Stimulated activated CD4-positive, alpha-beta T cell treated with anti-CD3 and anti-CD28 coated beads, Interleukin-4, amount 100 ng/mL, for 1 hour (primary cell): ENCODE data around the gene CHD5.
A peak's percentile ranks its signal among the peaks of the same experiment; 100 is the strongest.

ENCODE experiments used
- DNase-seq: peaks from one replicate; pipeline ENCODE4 v3.0.0-alpha.2; 2020

Gene CHD5

DNA sequence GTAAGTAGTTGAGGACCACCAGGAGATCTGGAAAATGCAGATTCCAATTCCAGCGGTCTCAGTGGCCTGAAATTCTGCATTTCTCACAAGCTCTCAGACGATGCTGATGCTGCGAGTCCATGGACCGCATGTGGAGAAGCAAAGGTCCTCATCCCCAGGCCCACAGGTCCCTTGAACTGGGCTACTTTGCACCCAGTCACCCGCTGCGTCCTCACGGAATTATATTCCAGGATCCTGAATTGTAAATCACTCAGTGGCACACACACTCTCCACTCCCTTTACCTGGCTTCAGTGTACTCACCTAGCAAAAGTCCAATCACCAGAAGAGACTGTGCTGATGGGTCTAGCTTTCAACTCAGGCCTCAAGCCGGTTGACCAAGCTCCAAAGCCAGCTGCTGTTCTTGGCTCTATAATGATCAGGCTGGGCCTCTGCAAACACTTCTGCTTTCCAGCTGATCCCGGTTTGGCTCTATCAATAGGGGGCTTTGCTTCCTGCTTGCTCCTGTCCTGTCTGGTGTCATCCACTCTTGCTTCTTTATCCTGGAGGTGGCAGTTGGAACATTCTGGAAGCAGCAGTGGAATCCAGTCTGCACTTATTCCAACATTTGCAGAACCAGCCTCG is 20.2 kb upstream of the CHD5 start:
- DNase-seq = no peak

- peak; percentile 97 for DNase-seq
Observed at GRCh38 chr1:6199298-6200187, 19.4 kb upstream of the CHD5 start, which contains the start of gene RPL22. Gene RPL22, minus strand, starts transcription at chr1:6199595. Its CDS starts 22 bp downstream, at chr1:6199573.

- no peak for DNase-seq
Observed at GRCh38 chr1:6198646-6199297, 18.7 kb upstream of the CHD5 start.

DNA sequence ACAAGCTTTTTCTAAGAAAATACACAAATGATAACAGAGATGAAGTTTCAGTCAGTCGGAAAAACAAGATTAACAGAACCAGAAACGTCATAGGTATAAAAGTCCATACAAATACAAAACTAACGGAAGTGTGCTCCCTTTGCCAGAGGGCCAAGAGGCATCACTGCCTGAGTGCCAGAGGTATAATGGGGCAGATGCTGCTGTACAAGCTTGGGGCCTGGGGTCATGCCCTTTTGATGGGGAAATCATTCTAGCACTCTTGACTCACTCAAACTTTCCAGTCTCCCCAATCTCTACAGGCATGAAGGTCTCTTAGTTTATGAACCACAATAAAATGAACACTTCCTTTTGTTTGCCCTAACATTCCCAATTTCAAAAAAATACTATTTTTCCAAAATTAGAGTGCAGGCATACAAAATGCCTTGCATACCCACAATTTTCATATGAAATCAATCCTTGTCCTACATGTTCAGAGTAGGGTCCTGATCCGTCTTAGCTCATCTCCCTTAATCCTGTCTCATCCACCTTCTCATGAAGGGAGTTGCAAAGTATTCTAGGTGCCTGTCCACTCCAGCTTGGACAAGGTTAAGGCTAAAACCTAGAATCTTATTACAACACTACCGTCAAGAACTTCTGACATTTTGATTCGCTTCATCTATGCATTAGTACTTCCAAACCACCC is 17.8 kb upstream of the CHD5 start:
- DNase-seq = no peak

DNA sequence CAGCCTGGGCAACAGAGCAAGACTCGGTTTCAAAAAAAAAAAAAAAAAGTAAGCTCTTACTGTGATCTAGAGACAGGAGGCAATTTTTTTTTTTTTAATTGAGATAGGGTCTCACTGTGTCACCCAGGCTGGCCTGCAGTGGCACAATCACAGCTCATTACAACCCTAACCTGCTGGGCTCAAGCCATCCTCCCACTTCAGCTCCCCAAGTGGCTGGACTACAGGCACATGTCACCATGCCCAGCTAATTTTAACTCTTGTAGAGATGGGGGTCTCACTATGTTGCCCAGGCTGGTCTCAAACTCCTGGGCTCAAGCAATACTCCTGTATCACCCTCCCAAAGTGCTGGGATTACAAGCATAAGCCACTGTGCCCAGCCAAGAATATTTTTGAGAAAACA is 11.8 kb upstream of the CHD5 start:
- no peak for DNase-seq

GRCh38 chr1:6188466-6188865 is 8.3 kb upstream of the CHD5 start:
- no peak for DNase-seq

- DNase-seq = no peak
Observed at GRCh38 chr1:6185635-6186382, 5.7 kb upstream of the CHD5 start.

DNA sequence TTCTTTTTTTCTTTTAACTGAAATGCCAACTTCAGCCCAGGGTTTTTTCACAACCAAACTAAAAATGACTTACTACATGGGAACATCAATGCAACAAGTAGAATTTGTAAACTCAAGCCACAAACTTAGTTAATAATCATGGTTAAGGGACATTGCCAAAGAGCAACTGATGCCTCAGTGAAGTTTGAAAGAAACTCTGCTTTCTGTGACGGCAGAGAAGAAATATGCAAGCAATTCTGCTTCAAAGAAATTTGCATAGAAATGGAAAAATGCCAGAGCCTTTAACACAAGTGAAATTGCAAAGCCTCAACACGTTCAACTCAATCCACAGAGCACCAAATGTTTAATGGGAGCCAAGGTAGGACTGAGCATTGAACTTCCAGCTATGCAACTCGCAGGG is 5.0 kb upstream of the CHD5 start:
- no peak for DNase-seq

GRCh38 chr1:6184083-6184783 is 4.1 kb upstream of the CHD5 start:
- no peak for DNase-seq

DNA sequence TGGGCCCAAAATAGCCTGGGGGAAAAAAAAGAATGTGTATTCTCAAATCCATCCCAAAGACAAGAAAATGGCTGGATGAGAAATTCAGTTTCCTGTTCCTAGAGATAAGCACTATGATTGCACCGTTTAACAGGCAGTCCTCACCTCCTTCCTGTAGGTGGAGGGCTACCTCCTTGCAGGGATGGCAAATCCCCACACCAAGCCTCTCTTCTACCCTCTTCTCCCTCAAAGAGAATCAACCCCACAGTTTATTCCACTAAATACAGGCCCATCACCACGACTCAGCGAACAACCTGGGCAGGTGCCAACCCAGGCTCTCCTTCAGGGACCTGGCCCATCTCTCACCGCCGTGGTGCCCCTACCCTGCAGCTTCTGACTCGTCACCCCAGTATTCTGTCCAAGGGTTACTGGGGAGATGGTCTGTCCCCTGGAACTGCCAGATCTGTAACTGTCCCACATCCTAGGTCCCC is 3.4 kb upstream of the CHD5 start:
- no peak for DNase-seq

GRCh38 chr1:6181347-6181770 is 1.2 kb upstream of the CHD5 start:
- no peak for DNase-seq

DNA sequence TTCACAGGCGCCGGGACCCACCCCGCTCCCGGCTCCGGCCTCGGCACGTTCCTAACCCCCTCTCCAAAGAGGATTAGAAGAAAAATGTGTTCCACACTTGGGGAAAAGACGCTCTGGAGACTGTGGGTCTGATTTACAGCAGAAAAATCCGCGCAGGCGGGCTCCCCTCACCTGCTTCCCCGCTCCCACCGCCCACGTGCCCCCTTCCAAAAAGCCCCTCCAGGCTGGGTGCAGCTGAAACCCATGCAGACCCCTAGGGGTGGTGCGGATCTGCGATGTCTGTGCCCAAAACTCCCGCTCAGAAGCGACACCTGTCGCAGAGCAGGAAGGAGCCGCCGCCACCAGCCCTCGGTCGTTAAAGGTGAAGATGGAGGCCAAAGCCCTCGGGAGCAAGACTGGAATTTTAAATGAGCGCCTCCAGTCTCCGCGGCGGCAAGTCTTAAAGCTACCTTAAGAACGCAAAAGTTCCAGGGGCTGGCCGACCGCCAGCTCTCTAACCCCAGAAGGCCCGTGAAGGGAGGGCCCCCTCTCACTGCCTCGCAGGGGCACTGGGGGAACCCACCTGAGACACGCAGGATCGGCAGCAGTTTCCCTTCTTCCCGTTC is 688 bp upstream of the CHD5 start:
- DNase-seq = peak; percentile 15

- no peak for DNase-seq
Observed at GRCh38 chr1:6179564-6180175, 451 bp downstream of the CHD5 start.

- DNase-seq = no peak
Observed at GRCh38 chr1:6178751-6179563, 1.2 kb downstream of the CHD5 start.

GRCh38 chr1:6177681-6178380 is 2.3 kb downstream of the CHD5 start:
- no peak for DNase-seq

DNA sequence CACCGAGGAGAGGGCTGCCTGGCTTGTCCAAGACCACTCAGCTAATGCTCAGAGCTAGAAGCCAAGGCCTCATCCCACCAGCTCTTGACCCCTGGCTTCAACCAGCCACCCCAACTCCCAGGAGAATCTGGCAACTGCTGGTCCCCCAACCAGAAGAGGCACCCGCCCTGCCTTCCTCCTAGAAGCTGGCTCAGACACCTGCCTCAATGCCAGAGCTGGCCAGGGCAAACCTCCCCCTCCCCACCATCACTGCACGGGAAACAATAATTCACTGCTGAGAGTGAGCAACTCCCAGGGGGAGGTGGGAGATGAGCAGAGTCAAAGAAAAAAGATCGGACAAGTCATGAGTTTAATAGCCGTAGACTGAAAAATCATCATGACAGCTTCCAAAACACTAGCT is 3.3 kb downstream of the CHD5 start:
- no peak for DNase-seq

GRCh38 chr1:6175411-6175828 is 4.7 kb downstream of the CHD5 start:
- DNase-seq = no peak

- DNase-seq = no peak
Observed at GRCh38 chr1:6174621-6175410, 5.3 kb downstream of the CHD5 start.
